ENCODE data around the gene OR51M1.

OR51M1 gene

DNA sequence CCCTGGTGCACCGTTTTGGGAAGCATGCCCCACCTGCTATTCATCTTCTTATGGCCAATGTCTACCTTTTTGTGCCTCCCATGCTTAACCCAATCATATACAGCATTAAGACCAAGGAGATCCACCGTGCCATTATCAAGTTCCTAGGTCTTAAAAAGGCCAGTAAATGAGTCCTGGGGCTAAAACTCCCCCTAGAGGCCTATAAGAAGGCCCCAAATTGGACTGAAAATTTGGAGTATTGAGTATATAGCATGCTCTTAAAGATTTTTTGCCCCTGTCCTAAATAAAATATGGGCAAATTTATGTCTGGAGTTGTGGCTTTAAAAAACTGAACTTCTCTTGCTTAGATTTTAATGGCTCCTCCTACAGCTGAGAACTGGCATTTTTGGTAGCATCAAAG is 6.6 kb downstream of the OR51M1 start:
- DNase-seq (ENCODE audit: low read depth, low spot score) = no peak

DNA sequence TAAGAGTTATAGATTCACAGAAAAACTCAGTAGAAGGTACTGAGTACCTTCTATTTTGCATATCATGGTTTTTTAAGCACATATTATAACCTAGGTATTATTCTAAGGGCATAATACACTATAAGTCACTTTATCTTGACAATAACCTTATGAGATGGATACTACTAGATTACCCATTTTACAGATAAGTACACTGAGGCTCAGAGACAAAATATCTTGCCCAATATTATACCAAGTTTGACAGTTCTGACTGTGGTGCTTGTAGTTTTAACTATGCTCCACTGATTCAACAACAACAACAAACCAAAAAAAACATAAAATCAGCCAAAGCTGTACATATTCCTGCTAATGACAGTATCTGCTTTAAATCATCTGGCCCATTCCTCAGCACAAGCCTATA is 10.5 kb downstream of the OR51M1 start:
- no peak for DNase-seq (ENCODE audit: low read depth, low spot score)

DNA sequence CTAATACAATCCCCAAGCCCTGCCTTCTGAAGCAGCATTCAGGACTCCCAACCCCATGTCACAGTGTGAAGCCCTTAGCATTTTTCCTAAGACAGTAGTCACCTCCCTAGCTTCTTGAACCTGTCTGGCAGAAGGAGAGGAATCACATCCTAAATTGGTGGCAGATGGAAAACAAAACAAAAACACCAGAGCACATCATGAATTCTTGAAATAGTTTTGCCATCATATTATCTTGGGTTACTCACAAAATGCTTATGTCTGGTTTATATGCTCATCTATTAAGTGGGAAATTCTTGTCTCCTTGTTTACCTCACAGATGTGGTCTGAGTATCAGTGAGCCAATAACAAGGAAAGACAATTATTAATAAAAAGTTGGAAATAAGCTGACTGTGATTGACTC is 15.3 kb downstream of the OR51M1 start:
- DNase-seq (ENCODE audit: low read depth, low spot score) = no peak

DNA sequence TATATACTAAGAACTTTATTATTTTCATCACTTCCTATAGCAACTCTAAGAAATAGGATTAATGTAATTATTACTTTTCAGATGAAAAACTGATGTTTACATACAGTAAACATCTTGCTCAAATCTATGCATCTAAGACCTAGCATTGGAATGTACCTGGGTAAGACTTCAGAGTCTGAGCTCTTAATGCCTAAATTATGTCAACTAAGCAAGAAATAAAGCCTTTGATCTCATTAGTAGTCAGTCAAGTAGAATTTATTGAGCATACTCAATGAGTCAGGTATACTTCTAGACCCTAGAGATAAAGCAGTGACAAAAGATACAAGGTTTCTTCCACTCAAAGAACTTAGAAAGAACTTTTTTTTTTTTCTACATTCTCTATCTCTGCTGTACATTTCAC is 21.6 kb downstream of the OR51M1 start:
- no peak for DNase-seq (ENCODE audit: low read depth, low spot score)

DNA sequence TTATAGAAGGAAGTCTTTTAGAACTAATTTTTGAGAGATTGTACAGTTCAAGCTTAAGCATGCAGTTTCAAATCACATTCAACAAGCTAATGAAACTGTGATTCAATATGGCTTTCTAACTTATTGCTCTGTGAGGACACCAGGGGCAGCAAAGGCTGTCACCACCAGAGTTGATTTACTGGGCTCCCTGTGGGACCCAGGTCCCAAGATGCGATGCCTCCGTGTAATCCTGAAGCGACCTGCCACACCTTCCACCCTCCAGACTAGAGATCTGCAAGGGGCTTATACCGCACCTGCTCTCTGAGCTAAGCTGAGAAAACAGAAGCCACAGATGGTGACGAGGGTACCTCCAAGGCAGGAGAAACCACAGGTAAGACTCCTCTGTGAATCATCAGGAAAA is 37.4 kb downstream of the OR51M1 start:
- DNase-seq (ENCODE audit: low read depth, low spot score) = no peak

DNA sequence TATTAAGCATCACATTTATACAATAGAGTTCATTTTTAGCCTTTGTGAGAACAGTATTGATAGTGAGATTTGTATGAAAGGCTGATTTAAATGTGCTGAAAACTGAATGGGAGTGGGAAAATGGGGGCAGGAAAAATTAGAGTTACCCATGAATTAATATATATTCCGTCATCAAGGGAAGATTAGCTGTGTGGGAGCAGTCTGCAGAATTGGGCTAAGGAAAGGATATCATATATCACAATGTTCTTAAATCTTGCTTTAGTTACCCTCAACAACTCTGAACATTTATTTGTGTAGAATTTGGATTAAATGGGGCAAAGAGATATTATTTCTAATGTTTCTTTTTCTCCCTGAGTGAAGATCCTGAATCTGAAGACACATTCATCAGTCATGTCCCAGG is 38.2 kb downstream of the OR51M1 start, which contains the start of gene OR51Q1:
TSS of gene OR51Q1 (plus strand) at position 301 of the 400 bp plus-strand sequence. CDS start at position 391, 90 bp downstream.
- DNase-seq (ENCODE audit: low read depth, low spot score) = no peak

DNA sequence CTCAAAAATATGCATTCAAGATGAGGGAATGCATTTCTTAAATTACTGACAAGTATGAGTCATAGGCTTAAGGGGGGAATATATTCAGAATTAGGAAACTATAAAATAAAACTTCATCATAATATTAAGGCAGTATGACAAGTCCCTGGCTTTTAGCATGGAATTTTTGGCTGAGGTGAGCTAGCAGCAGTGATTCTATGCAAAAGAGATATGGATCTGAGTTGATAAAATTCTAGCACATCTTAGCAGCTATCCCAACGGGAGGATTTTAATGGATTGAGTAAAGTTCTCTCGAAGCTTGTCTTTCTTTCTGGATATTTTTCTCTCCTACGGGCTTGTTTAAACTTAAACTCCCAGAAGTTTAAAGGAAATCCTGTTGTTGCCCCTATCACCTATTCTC is 39.5 kb downstream of the OR51M1 start:
- DNase-seq (ENCODE audit: low read depth, low spot score) = no peak

DNA sequence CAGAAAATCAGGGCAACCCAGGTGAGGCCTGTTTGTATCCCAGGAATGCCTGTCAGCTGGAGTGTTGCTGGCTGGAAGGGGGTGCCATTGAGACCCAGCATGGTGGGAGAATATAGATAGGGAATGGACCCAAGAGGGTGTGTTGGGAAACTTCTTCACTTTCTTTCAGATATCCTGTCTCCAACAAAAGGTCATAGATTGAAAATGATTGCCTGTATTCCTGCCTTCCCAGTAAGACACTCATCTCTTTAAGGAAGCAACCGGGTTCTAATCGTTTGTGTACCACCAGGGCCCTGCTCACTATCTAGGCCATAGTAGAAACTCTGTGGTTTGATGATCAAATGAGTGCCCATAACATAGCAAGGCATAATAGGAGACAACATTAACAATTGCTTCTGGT is 57.8 kb downstream of the OR51M1 start, which contains the start of gene OR51I1:
TSS of gene OR51I1 (minus strand) at position 101 of the 400 bp plus-strand sequence. CDS start at position 101, 0 bp downstream.
- DNase-seq (ENCODE audit: low read depth, low spot score) = no peak

Measured in brain pericyte (primary cell).